CD4-positive, alpha-beta T cell treated with Interleukin-4 for 4 hours (primary cell): ENCODE measurements around the gene SRP14.
"Not testable (repeated sequence)": the region's sequence is repeated elsewhere in the genome, so short reads cannot be mapped to it uniquely, and the experiment has no call there.

Source experiments
- DNase-seq: peaks from one replicate; pipeline ENCODE4 v3.0.0-alpha.2; 2020

The SRP14 gene

GRCh38 chr15:40016224-40016865 is 22.6 kb downstream of the SRP14 start:
- no peak for DNase-seq

GRCh38 chr15:40014390-40014789 is 24.6 kb downstream of the SRP14 start:
- DNase-seq: no peak

- DNase-seq: not testable (repeated sequence)
Observed at GRCh38 chr15:40013372-40013771, 25.6 kb downstream of the SRP14 start.

GRCh38 chr15:40011303-40011702 is 27.7 kb downstream of the SRP14 start:
- no peak for DNase-seq

GRCh38 chr15:40010686-40011085 is 28.3 kb downstream of the SRP14 start:
- DNase-seq: no peak

GRCh38 chr15:40008061-40008765 is 30.8 kb downstream of the SRP14 start:
- no peak for DNase-seq

GRCh38 chr15:40006646-40007045 is 32.3 kb downstream of the SRP14 start:
- DNase-seq: no peak

GRCh38 chr15:40006003-40006402 is 33.0 kb downstream of the SRP14 start:
- no peak for DNase-seq

GRCh38 chr15:40003116-40003916 is 35.7 kb downstream of the SRP14 start:
- no peak for DNase-seq

- DNase-seq: no peak
Observed at GRCh38 chr15:40002295-40002694, 36.7 kb downstream of the SRP14 start.

- DNase-seq: no peak
Observed at GRCh38 chr15:39999538-40000200, 39.3 kb downstream of the SRP14 start.

- DNase-seq: no peak
Observed at GRCh38 chr15:39998511-39999077, 40.4 kb downstream of the SRP14 start.

- no peak for DNase-seq
Observed at GRCh38 chr15:39997639-39998038, 41.3 kb downstream of the SRP14 start.

- DNase-seq: no peak
Observed at GRCh38 chr15:39997031-39997430, 42.0 kb downstream of the SRP14 start.

GRCh38 chr15:39996228-39996627 is 42.8 kb downstream of the SRP14 start:
- DNase-seq: not testable (repeated sequence)

GRCh38 chr15:39992953-39993352 is 46.0 kb downstream of the SRP14 start:
- DNase-seq: not testable (repeated sequence)

GRCh38 chr15:39990706-39991105 is 48.3 kb downstream of the SRP14 start:
- DNase-seq: no peak

GRCh38 chr15:39987821-39988220 is 51.2 kb downstream of the SRP14 start:
- DNase-seq: no peak
